SK-N-MC (cell line): ENCODE results near the gene ADPRM.
A peak's percentile ranks its signal among the peaks of the same experiment; 100 is the strongest.
"Not testable (repeated sequence)": the region's sequence is repeated elsewhere in the genome, so short reads cannot be mapped to it uniquely, and the experiment has no call there.

Experiments used
- DNase-seq: peaks from one replicate; pipeline ENCODE4 v3.0.0-alpha.2; 2011; ENCODE audit warnings: low read depth, low spot score
- H3K27ac ChIP-seq: fragments of 200-600 bp; sonication (generic); 2 replicates; pipeline ENCODE4 v1.5.1; 2016; ENCODE audit warnings: mixed run types
- H3K36me3 ChIP-seq: fragments of 200-600 bp; sonication (generic); 2 replicates; pipeline ENCODE4 v1.6.1; 2017; ENCODE audit warnings: antibody characterized with exemption, low read length, mixed read lengths; ENCODE audit not compliant: insufficient read depth
- H3K4me3 ChIP-seq: fragments of 200-600 bp; sonication (generic); 2 replicates; pipeline ENCODE4 v1.5.1; 2016
- H3K9ac ChIP-seq: fragments of 200-600 bp; sonication (generic); 2 replicates; pipeline ENCODE4 v1.8.0; 2017; ENCODE audit warnings: mixed run types, mixed read lengths; ENCODE audit not compliant: insufficient read length
- H3K9me3 ChIP-seq: fragments of 200-600 bp; sonication (generic); 2 replicates; pipeline ENCODE4 v1.6.1; 2017; ENCODE audit warnings: low read depth, mild to moderate bottlenecking, antibody characterized with exemption, low read length, moderate library complexity, mixed read lengths
- EZH2 ChIP-seq: fragments of 200-600 bp; sonication (generic); IDR thresholded peaks from one replicate; pipeline ENCODE4 v1.6.1; 2017; ENCODE audit warnings: antibody characterized with exemption
- FOXP2 ChIP-seq: optimal IDR thresholded peaks from 2 replicates; pipeline ENCODE3; 2011; ENCODE audit warnings: mild to moderate bottlenecking, moderate library complexity; ENCODE audit not compliant: insufficient read depth; ENCODE audit errors: extremely low read length, control extremely low read depth
- POLR2AphosphoS5 ChIP-seq: IDR thresholded peaks from 2 replicates; pipeline ENCODE4 v1.6.1; 2012; ENCODE audit warnings: mild to moderate bottlenecking, low read depth, low read length, borderline replicate concordance

ADPRM gene

DNA sequence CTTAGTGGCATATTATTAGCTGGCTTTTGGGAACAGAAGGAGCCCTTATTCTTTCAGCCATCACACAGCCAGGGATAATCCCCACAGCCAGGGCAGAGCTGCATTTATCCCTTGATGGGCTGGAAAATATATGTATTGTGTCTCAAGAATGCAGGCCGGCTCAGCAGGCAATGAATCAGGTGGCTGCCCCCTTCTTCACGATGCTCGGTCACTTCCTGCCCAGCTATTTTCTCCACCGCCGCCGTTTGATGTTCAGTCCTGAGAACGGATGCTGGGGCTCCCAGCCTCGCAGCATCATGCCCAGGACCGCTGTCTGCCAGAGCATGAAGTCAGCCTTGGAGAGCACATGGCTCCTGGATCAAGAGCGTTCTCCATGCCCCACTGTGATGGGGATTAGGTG, 36.0 kb upstream of the ADPRM start:
- H3K4me3 ChIP-seq = no peak overlapping the region
- H3K9me3 ChIP-seq = no peaks in the 10 kb centered on the region
- H3K27ac ChIP-seq = no peak overlapping the region
- no peak for TF ChIP-seq POLR2AphosphoS5
- no peak for TF ChIP-seq EZH2
- TF ChIP-seq FOXP2 = no peak
- no peak overlapping the region for H3K9ac ChIP-seq
- no peak for DNase-seq
- no peaks in the 10 kb centered on the region for H3K36me3 ChIP-seq

DNA sequence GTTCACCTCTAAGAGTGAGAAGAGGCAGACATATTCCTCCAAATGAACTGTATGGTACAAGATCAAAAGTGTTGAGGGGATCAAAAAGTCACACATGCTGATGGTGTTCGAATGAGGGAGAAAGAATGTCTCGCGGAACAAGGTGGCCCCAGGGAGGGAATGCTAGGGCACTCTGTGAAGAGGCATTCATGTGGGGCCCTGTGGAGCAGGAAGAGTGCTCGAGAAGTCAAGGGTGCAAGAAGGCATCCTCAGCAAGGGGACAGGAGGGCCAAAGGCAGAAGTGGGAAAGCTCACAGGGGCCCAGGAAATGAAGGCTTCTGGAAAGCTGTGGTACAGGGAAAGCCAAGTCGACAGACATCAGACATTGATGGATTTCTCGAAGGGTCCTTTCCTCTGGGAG, 34.2 kb upstream of the ADPRM start:
- H3K36me3 ChIP-seq = no peaks in the 10 kb centered on the region
- no peak overlapping the region for H3K9ac ChIP-seq
- H3K27ac ChIP-seq = no peak overlapping the region
- no peaks in the 10 kb centered on the region for H3K9me3 ChIP-seq
- no peak for DNase-seq
- H3K4me3 ChIP-seq = no peak overlapping the region
- TF ChIP-seq FOXP2 (no peak), POLR2AphosphoS5 (no peak), EZH2 (no peak)

DNA sequence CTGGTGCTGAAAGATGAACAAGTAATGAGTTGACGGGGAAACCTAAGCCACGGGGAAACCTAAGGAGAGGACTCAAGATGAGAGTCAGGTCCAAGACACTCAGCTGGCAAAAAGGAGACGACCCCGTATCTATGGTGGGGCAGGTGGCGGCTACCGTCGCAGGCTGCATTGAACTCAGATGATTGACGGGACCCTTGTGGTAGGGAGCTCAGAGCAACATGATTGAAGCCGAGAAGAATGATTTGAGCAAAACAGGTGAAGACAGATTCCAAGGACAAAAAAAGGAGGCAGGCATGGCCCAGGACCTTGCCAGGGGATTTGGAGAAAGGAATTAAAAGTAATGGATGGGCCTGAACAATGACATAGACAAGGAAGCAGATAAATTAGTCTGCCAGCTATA, 32.8 kb upstream of the ADPRM start:
- H3K4me3 ChIP-seq = no peak overlapping the region
- H3K36me3 ChIP-seq = no peaks in the 10 kb centered on the region
- H3K9me3 ChIP-seq = no peaks in the 10 kb centered on the region
- H3K27ac ChIP-seq = no peak overlapping the region
- no peak overlapping the region for H3K9ac ChIP-seq
- DNase-seq = no peak
- no peak for TF ChIP-seq POLR2AphosphoS5
- TF ChIP-seq EZH2 = no peak
- TF ChIP-seq FOXP2 = no peak

DNA sequence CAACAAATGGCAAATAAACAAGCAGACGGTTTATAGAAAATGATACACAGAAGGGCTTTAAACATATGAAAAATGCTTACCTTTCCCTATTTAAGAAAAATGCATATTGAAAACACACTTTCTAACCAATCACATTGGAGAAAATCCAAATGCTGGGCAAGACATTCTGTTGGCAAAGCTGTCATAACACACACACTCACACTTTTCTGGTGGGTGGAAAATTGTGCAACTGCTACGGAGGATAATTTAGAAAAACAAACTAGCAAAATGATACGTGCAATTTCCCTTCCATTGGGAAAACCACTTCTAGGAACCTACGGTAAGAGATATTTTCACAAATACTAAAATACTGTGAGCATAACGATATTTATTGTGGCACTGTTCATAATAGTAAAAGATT, 30.5 kb upstream of the ADPRM start:
- H3K9ac ChIP-seq = no peak overlapping the region
- no peaks in the 10 kb centered on the region for H3K9me3 ChIP-seq
- no peaks in the 10 kb centered on the region for H3K36me3 ChIP-seq
- H3K4me3 ChIP-seq = no peak overlapping the region
- no peak overlapping the region for H3K27ac ChIP-seq
- no peak for DNase-seq
- TF ChIP-seq EZH2 (no peak), FOXP2 (no peak), POLR2AphosphoS5 (no peak)

DNA sequence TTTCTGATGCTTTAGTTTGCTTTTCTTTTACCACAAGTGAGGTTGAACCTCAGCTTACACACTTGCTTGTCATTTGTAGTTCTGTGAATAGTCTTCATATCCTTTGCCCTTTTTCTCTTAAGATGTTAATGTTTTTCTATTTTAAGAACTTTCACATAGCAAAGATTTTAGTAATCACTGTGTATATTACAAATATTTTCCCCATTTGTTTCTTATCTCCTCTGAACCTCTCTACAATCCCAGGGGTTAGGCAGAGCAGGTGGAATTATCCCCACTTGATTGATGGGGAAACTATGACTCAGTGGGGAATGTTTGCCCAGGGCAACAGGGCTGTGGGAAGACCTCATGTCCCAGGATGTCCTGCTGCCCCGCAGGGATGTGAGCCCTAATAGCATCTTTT, 28.6 kb upstream of the ADPRM start:
- Histone ChIP-seq H3K36me3 (no peaks in the 10 kb centered on the region), H3K27ac (no peak overlapping the region), H3K9me3 (no peaks in the 10 kb centered on the region), H3K4me3 (no peak overlapping the region), H3K9ac (no peak overlapping the region)
- no peak for TF ChIP-seq EZH2
- no peak for DNase-seq

DNA sequence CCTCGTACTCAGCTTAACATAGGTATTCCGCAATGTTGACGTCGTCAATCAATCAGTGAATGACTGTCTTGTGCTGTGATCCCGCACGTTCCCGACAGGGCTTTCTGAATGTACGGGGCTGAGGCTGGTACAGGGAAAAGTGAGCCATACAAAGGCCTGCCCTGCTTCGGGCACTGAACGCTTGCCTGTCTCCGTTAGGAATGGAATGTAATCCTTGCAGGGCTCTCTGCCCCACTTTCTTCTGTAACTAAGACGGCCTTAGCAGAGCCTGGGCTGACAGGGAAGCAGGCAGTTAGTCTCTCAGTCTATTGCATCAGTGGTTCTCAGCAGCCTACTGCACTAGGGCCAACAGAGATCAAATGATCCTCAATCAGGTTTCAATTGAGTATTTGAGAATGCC, 24.1 kb upstream of the ADPRM start:
- Histone ChIP-seq H3K4me3 (no peak overlapping the region), H3K9ac (no peak overlapping the region), H3K9me3 (no peaks in the 10 kb centered on the region), H3K27ac (no peak overlapping the region), H3K36me3 (peaks cover 21% of the 10 kb centered on the region)
- DNase-seq = no peak
- TF ChIP-seq EZH2 = no peak

DNA sequence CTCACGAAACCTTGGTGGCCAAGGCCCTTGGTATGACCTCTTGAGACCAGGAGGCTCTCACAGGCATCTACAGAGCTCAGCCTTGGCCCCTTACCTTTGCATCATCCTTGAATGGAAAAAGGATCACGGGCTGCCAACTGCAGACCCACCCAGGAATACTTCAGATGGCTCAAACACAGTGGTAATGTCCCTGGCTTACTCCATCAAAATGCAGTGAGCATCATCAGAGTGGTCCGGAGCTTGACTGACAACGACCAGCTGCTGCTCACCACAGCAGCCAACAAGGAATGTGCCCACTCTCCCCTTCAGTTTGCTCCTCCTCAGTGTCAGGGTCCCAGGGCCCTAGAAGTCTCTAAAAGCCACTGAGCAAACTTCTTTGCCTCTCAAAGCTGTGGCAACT, 22.7 kb upstream of the ADPRM start:
- H3K4me3 ChIP-seq = no peak overlapping the region
- no peaks in the 10 kb centered on the region for H3K9me3 ChIP-seq
- no peak for DNase-seq
- TF ChIP-seq EZH2 (no peak), POLR2AphosphoS5 (no peak), FOXP2 (no peak)
- H3K36me3 ChIP-seq = peaks cover 32% of the 10 kb centered on the region
- no peak overlapping the region for H3K27ac ChIP-seq
- H3K9ac ChIP-seq = no peak overlapping the region

DNA sequence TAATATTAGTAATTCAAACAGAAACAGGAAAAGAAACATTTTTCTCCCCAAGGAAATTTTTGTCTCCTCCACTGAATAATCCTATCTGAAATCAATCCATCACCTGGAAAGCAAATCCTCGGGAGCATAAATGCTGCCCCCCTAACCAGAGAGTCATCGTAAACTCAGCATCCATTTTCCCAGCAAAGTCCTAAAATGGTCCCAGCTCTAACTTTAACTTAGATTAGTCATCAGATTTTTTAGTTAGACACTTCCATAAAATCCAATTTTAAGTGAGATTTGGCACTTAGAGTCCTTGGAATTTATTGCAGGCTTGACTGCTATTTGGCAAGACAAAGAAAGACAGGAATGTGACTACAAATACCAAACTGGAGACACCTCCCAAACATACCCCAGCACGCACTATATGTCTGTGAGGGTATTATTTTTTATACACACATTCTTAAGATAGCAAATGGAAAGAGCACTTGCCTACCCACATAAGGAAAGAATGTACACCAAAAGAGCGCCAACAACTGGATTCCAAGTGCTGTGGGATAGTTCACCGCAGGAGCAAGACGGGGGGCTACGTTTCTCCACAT, 15.4 kb upstream of the ADPRM start:
- no peaks in the 10 kb centered on the region for H3K9me3 ChIP-seq
- H3K9ac ChIP-seq = no peak overlapping the region
- H3K27ac ChIP-seq = peak overlapping the region; percentile 67; the same call in 1 of the 2 replicates
- no peak for DNase-seq
- H3K36me3 ChIP-seq = peaks cover 86% of the 10 kb centered on the region
- H3K4me3 ChIP-seq = no peak overlapping the region
- TF ChIP-seq EZH2 (no peak), POLR2AphosphoS5 (no peak), FOXP2 (no peak)

DNA sequence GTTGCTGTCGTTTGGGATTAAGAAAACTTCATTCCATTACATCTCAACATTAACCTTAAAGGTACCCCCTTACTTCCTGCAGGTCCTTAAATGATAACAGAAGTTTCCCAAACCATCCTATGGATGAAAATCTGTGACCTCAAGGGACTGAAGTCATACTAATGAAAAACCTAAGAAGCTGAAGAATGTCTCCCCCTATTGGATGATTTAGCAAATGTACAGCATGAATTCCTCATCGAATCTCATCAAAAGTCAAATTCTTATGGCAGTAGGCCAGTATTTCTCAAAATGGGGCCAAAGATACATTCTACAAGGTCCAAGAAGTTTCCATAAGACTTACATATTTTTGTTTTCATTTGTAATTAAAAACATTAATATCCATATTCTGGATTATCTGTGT, 13.5 kb upstream of the ADPRM start:
- Histone ChIP-seq H3K36me3 (peaks cover 89% of the 10 kb centered on the region), H3K9me3 (no peaks in the 10 kb centered on the region), H3K27ac (no peak overlapping the region), H3K4me3 (no peak overlapping the region), H3K9ac (no peak overlapping the region)
- DNase-seq = no peak
- no peak for TF ChIP-seq POLR2AphosphoS5
- TF ChIP-seq EZH2 = no peak
- TF ChIP-seq FOXP2 = no peak

DNA sequence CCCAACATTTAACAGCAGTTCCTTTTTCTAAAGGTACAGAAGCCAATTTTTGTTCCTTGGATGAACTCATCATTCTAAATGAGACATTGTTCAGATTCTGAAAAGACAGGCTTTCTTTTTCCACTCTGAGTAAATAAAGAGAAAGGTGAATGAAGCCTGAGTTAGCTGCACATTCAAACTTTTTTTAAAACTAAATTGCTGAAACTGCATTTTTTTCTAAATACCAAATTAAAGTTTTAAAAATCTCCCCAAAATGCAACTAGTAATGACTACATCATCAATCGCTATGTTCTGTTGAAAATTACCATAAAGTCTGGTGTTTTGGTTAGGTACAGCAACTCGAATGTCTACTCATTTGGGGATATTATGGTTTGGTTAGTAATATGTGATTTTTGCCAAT, 9.9 kb upstream of the ADPRM start:
- Histone ChIP-seq H3K27ac (no peak overlapping the region), H3K9me3 (no peaks in the 10 kb centered on the region), H3K4me3 (no peak overlapping the region), H3K36me3 (peaks cover 95% of the 10 kb centered on the region), H3K9ac (no peak overlapping the region)
- TF ChIP-seq FOXP2 (no peak), POLR2AphosphoS5 (no peak), EZH2 (no peak)
- DNase-seq = no peak

DNA sequence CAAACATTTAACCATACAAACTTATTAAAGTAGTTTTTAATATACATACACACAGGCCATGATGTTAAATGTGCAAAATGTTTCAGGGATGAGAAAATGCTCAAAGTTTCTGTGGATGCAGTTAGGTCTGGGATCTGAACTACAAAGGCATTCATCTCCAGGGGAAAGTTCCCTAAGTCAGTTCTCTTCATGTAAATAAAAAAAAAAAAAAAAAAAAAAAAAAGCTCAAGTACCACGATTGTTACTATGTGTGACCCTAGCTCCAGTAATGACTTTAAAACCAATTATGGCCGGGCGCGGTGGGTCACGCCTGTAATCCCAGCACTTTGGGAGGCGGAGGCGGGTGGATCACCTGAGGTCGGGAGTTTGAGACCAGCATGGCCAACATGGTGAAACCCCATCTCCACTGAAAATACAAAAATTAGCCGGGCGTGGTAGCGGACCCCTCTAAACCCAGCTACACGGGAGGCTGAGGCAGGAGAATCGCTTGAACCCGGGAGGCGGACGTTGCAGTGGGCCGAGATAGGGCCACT, 1.5 kb upstream of the ADPRM start:
- H3K9ac ChIP-seq = peak overlapping the region; percentile 83
- H3K27ac ChIP-seq, H3K9me3 ChIP-seq, DNase-seq: not testable (repeated sequence)
- H3K36me3 ChIP-seq = peaks cover 48% of the 10 kb centered on the region
- peak overlapping the region; percentile 85 for H3K4me3 ChIP-seq
